CD4-positive, alpha-beta T cell treated with Interleukin-17A for 4 hours (primary cell): ENCODE results near the gene ASTN2.

Source experiments
- DNase-seq: peaks from one replicate; pipeline ENCODE4 v3.0.0-alpha.2; 2020; ENCODE audit warnings: mixed read lengths

Gene ASTN2

GRCh38 chr9:117000834-117001233 is 414.0 kb downstream of the ASTN2 start:
- no peak for DNase-seq

DNA sequence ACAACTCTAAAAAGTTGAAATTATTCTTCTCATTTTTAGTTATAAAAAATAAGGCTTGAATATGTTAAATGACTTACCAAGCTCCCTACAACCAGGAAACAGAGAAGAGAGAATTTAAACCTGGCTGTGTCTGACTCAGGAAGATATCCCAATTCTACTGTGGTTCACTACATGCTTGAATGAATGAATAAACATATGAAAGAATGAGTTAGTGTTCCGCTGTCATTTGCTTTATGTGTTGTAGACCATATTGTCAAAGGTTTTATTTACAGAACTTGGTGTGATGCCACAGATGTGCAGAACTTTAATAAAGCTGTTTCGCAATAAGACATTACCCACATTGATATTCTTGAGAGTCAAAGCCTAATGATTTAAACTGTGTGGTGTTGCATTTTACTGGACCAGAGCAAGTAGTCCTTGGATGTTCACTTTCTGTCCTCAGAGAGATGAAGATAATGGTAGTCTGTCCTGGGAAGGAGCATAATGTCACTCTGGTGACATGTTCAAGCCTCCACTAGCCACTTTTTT is 414.6 kb downstream of the ASTN2 start:
- DNase-seq: no peak

DNA sequence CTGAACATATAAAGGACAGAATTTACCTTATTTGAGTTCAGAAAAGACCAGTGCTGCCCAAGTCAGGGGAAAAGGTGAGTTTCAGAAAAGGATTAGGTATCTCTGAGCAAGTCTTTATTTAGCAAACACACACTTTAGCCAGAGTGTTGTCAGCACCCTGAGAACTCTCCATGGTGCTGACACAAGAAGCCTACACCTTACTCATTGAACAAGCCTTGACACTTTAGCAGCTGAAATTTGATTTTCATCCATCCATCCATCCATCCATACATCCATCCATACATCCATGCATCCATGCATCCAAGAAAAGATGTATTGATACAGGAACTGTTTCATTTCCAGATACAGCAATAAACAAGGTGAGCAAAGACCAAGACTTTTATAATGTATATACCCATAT is 416.6 kb downstream of the ASTN2 start:
- no peak for DNase-seq

DNA sequence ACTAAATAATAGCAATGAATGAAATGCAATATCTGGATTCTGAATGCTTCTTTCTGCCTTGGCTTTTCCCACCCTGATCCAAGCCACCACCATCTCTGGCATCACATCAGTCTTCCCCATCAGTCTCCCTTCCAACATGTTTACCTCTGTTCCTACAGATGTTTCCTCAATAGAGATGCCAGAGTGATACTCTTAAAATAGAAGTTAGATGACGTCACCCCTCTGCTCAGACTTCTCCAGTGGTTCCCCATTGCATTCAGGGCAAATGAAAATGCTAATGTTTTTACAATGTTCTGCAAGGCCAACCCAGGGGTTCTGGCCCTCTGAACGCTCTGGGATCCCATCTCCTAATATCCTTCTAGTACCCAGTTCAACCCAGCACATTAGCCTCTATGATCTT is 422.0 kb downstream of the ASTN2 start:
- no peak for DNase-seq

DNA sequence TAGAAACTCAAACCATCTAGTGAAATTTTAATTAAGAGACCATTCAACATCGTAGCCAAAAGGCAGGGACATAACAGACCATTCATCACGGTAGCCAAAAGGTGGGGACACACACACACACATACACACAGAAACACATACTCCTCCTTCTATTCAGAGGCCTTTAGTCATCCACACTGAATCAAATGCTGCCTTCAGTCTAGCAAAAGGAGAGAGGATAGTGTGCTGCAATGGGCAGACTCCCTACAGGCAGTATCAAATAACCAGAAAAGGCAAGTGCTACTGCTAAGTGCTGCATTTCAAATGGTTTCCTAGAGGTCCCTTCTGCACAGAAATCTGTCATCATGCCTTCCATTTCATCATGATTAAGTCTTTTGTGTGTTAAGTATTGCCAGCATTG is 423.8 kb downstream of the ASTN2 start:
- no peak for DNase-seq

DNA sequence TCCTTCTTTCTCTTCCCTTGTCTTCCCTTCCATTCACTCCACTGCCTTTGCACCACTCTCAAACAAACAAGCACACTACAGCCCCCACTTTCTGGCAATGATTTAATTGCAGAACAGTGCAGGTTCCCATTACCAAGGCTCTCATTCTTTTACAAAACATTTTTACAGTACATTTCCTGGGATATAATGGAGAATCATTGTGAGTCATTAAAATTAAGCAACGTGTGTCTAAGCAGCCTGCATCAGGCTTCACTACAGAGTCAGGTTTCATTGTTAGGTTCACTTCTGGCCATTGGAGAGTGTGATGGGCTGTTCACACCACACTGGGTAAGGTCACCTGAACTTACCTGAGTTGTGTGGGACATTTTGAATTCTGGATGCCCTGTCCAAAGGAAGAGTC is 424.3 kb downstream of the ASTN2 start:
- no peak for DNase-seq

- DNase-seq: no peak
Observed at GRCh38 chr9:116987721-116988485, 427.0 kb downstream of the ASTN2 start.

DNA sequence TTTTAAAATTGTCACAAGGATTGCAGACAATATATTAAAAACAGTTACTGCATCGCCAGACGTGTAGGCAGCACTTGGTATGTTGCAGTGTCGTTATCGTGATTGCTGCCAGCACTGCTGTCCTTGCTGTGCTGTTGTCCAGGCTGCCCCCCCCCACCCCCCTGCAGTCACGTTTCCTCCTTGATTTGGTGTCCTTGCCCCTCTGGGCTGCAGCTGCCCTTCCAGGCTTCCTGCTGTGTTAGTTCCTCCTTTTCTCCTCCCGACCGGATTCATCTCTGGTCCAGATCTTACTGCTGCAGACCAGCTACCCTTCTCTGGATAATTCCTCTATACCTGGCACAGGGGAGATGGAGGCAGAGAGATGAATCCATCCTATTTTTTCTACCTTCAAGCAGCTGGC is 428.8 kb downstream of the ASTN2 start:
- DNase-seq: no peak

GRCh38 chr9:116985596-116985995 is 429.3 kb downstream of the ASTN2 start:
- no peak for DNase-seq

GRCh38 chr9:116984111-116984510 is 430.7 kb downstream of the ASTN2 start:
- no peak for DNase-seq

GRCh38 chr9:116980582-116981120 is 434.2 kb downstream of the ASTN2 start:
- no peak for DNase-seq

DNA sequence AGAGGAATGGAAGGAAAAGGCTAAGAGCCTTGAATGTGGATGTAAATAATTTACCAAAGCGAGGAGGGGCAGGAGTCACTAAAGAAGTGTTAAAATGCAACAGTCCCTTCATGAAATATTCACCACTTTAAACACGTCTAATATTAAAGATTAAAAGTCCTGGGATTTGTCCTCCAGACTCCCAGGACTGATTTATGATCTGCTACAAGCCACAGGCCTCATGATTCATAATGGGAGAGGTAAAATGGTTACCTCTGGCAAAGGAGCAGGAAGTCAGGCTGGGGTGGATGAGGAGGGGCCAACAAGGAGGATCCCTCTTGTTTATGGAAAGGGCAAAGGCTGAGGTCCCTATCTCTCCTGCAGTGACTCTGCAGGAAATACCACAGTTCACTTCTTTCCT is 435.4 kb downstream of the ASTN2 start:
- DNase-seq: no peak

DNA sequence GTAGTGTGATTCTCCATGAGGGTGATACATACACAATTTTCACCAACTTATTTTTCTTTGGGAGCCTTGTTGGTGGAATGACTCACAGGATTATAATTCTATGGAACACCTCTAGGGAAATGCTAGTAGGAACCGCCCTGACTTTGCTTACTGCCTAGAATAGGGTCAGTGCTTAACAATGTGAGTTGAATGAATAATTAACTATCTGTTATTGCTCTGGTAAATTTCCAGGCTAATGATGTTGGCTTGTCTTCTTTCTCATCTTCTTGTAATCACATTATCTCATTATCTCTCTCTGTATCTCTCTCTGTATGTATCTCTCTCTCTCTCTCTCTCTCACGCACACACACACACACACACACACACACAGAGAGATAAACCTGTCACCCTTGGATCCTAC is 436.7 kb downstream of the ASTN2 start:
- DNase-seq: no peak

- DNase-seq: no peak
Observed at GRCh38 chr9:116975126-116975525, 439.7 kb downstream of the ASTN2 start.

DNA sequence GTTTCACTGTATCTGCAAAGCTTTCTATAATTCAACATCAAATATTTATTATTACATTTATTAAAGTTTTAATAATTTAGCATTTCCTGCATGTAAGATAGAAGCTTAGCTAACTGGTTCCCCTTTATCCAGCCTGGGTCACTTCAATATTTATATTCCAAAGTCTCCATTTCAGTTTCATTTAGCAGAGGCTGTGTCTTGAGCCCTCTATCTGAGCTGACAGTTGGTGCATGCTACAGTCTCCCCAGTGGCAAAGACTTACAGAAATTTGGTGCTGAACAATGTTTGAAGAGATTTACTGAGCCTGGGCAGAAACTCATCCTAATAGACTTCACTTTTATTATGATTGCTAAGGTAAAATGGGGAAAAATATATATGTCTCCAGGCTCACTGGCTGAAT is 448.7 kb downstream of the ASTN2 start:
- DNase-seq: no peak

DNA sequence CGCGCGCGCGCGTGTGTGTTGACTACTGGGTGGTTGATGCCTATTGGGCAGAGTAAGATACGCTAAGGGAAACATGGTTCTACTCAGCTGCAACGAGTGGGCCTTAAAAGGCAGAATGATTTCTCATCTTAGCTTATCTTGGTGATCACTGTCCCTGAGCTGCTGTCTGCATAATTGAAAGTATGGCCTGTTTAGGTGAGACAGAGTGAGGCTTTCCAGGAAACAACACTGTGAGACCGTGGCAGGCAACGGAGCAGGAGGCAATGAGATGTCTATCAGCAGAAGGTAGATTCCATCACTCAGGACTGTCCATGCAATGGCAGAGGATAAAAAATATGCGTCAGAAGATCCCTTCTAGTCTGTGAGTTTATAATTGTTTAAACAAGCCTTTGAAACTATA is 450.6 kb downstream of the ASTN2 start:
- DNase-seq: no peak

- no peak for DNase-seq
Observed at GRCh38 chr9:116959809-116960208, 455.0 kb downstream of the ASTN2 start.

- DNase-seq: no peak
Observed at GRCh38 chr9:116958881-116959280, 456.0 kb downstream of the ASTN2 start.

DNA sequence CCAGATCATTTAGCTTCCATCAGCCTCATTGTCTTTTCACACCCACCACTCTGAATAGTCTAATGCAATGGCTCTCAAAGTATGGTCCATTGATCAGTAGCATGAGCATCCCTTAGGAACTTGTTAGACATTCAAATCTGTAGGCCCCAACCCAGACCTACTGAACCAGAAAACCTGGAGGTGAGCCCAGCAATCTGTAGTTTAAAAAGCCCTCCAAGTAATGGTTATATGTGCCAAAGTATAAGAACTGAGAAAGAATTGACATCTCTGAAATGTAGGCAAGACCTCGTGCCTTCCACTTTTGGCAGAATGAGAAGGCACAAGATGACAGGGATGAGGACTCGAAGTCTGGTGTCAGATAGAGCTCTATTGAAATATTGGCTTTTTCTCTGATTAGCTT is 460.1 kb downstream of the ASTN2 start:
- no peak for DNase-seq

- DNase-seq: no peak
Observed at GRCh38 chr9:116953271-116953670, 461.6 kb downstream of the ASTN2 start.

GRCh38 chr9:116952436-116952810 is 462.4 kb downstream of the ASTN2 start:
- no peak for DNase-seq

- no peak for DNase-seq
Observed at GRCh38 chr9:116951588-116952435, 463.0 kb downstream of the ASTN2 start.

DNA sequence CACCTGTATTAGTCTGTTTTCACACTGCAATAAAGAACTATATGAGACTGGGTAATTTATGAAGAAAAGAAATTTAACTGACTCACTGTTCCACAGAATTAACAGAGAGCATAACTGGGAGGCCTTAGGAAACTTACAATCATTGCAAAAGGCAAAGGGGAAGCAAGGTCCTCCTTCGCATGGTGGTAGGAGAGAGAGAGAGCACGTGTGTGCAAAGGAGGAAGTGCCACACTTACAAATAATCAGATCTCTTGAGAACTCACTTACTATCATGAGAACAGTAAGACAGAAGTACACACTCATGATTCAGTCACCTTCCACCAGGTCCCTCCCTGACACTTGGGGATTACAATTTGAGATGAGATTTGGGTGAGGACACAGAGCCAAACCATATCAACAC is 469.0 kb downstream of the ASTN2 start:
- no peak for DNase-seq
